ENCODE measurements around the gene IFNA2.
A peak's percentile ranks its signal among the peaks of the same experiment; 100 is the strongest.

IFNA2 gene

GRCh38 chr9:21350787-21351186 lies 34.4 kb downstream of the IFNA2 start, which contains the start of gene IFNA6:
Gene IFNA6 (minus strand): TSS chr9:21350887. CDS start chr9:21350887, 0 bp downstream.
- no peak for TF ChIP-seq CTCF (IDR thresholded peaks at IDR 0.05; ENCODE audit: insufficient read depth, low read depth, low read length, missing control alignments)
- H3K4me3 ChIP-seq (ENCODE audit: low read depth, low read length) = no peak within 1 kb of the TSS
- no peak for DNase-seq (ENCODE audit: low read depth)

- TF ChIP-seq CTCF (IDR thresholded peaks at IDR 0.05; ENCODE audit: insufficient read depth, low read depth, low read length, missing control alignments) = no peak
- no peak for DNase-seq (ENCODE audit: low read depth)
- H3K4me3 ChIP-seq (ENCODE audit: low read depth, low read length) = no peak overlapping the region
Observed at GRCh38 chr9:21348430-21348970, 36.7 kb downstream of the IFNA2 start.

GRCh38 chr9:21340735-21341134 lies 44.5 kb downstream of the IFNA2 start:
- no peak overlapping the region for H3K4me3 ChIP-seq (ENCODE audit: low read depth, low read length)
- TF ChIP-seq CTCF (IDR thresholded peaks at IDR 0.05; ENCODE audit: insufficient read depth, low read depth, low read length, missing control alignments) = no peak
- DNase-seq (ENCODE audit: low read depth) = no peak

- H3K4me3 ChIP-seq (ENCODE audit: low read depth, low read length) = no peak overlapping the region
- TF ChIP-seq CTCF (IDR thresholded peaks at IDR 0.05; ENCODE audit: insufficient read depth, low read depth, low read length, missing control alignments) = no peak
- no peak for DNase-seq (ENCODE audit: low read depth)
Observed at GRCh38 chr9:21336457-21336856, 48.7 kb downstream of the IFNA2 start.

- H3K4me3 ChIP-seq (ENCODE audit: low read depth, low read length) = peak within 1 kb of the TSS; percentile 61
- peak; percentile 94 for DNase-seq (ENCODE audit: low read depth)
- no peak for TF ChIP-seq CTCF (IDR thresholded peaks at IDR 0.05; ENCODE audit: insufficient read depth, low read depth, low read length, missing control alignments)
Observed at GRCh38 chr9:21334701-21335632, 50.2 kb downstream of the IFNA2 start, which contains the start of gene KLHL9. Gene KLHL9 (minus strand): TSS chr9:21335404. CDS start chr9:21334859, 545 bp downstream.
